Measurements from ENCODE around the gene LMTK2.

GRCh38 chr7:98189559-98189958 lies 82.9 kb downstream of the LMTK2 start:
- TF ChIP-seq GATA2 (IDR thresholded peaks at IDR 0.05; ENCODE audit: low read depth, low read length) (no peak), GATA3 (IDR thresholded peaks at IDR 0.05; ENCODE audit: low read depth, low read length) (no peak)

Measured in SH-SY5Y (cell line).